ENCODE results near the gene MPDU1.
"Not testable (repeated sequence)": the region's sequence is repeated elsewhere in the genome, so short reads cannot be mapped to it uniquely, and the experiment has no call there.

MPDU1 gene

DNA sequence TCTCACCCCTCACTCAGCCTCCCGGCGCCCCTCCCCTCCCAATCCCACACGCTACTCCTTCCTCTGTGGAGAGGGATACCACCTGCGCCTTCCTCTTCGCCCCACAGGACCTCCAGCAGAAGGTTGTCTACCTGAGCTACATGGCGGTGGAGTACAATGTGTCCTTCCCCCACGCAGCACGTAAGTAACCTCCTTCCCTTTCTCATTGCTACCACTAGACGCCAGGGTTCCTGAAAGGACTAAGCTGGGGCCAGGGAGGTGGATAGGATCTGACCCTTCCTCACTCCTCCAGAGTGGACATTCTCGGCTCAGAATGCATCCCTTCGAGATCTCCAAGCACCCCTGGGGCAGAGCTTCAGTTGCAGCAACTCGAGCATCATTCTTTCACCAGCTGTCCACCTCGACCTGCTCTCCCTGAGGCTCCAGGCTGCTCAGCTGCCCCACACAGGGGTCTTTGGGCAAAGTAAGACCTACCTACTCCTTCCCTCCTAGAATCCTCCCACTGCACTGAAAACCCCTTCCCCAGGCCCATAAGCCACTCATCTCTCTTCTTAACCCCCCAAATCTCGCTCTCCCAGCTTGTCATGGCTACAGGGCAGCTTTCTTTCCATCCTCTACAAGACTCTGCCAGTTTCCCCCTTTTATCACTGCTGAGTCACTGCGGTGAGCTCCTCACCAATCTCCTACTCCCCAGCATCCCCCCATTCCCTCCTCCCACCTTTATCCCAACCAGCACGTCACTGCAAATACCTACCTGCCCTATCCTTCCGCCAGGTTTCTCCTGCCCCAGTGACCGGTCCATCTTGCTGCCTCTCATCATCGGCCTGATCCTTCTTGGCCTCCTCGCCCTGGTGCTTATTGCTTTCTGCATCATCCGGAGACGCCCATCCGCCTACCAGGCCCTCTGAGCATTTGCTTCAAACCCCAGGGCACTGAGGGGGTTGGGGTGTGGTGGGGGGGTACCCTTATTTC is 2.8 kb upstream of the MPDU1 start:
- no peak for DNase-seq (ENCODE audit: low read depth in 2 of 2)

DNA sequence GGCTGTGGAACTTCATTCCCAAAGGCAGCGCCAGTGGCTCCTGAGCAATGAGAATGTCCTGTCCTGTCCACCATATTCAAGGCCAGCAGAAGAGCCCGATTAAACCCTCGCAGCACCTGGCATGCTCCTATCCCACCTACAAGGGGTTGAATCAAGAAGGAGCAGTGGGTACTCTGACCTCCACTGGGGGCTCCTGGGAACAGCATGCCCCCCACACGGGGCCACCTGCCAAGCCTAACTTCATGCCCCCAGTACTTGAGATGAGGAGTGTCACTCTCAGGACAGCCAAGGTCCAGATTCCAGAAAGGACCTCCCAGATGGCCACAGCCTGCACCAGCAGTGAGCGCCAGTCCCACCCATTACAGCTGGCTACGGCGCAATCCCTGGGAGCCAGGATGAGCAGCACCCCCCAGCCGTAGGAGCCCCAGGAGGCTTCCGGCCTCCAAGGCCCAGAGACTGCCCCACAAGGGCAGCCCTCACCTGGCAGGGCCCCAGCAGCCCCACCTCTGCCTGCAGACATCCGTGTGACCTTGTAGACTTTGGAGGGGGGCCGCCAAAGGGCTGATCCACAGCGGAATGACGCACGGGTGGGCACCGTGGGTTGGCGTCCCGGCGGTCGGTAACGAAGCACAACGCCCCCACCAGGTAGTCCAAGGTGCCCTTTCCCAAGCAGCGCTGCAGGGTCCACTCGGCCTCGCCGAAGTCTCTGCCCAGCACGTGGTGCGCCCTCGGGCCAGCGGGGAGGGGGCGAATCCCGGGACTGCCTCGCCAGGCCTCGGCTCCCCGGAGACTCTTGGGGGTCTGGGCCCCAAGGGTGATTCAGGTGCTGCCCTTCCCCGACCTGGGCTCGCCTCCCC is 1.0 kb upstream of the MPDU1 start:
- no peak for DNase-seq (ENCODE audit: low read depth in 2 of 2)

DNA sequence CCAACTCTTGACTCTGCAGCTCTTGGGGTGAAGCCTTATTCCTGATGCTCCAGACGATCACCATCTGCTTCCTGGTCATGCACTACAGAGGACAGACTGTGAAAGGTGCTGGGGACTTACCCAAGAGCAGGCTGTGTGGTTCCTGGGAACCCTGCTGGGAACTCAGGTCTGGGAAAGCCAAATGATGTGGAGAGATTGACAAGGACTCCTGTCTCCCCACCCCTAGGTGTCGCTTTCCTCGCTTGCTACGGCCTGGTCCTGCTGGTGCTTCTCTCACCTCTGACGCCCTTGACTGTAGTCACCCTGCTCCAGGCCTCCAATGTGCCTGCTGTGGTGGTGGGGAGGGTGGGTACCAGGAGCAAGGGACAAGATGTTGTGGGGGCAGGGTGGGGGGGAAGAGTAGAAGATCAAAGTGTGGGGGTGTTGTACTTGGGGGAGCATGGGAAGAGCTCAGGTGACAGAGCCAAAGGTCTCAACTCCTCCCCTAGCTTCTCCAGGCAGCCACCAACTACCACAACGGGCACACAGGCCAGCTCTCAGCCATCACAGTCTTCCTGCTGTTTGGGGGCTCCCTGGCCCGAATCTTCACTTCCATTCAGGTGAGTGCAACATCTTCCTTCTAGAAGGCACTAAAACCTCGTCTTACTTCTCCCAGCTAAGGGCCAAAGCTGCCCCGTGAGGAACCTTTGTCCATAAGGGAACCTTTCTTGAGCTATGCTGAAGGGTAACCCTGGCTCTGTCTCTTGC is 3.2 kb downstream of the MPDU1 start:
- no peak for DNase-seq (ENCODE audit: low read depth in 2 of 2)

DNA sequence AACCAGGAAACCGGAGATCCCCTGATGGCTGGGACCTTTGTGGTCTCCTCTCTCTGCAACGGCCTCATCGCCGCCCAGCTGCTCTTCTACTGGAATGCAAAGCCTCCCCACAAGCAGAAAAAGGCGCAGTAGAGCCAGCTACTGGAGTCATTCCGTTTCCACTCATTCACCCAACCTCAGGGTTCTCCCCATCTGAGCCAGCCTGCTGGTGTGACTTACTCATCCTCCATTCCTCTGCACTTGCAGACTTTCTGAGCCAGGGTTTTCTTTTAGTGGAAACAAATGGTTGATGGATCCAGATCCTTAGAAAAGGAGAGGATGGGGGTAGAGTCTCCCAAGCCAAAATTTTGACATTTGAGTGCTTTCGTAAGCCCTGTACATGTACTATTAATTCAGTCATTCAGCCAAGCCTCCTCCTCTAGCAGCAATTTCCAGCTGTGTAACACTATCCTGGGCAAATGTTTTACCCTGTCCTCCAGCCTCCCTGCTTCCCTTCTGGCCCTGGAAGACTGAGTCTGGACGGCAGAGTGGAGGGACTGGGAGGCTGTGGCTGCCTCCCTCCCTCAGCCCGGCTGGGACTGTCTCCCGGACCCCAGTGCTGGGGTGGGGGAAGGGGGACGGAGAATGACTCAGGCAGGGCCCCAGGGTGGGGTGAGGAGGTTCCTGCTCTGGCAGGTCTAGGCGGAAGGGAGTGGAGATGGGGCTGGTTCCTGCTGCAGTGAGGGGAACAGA is 3.9 kb downstream of the MPDU1 start:
- DNase-seq (ENCODE audit: low read depth in 2 of 2), result no peak

DNA sequence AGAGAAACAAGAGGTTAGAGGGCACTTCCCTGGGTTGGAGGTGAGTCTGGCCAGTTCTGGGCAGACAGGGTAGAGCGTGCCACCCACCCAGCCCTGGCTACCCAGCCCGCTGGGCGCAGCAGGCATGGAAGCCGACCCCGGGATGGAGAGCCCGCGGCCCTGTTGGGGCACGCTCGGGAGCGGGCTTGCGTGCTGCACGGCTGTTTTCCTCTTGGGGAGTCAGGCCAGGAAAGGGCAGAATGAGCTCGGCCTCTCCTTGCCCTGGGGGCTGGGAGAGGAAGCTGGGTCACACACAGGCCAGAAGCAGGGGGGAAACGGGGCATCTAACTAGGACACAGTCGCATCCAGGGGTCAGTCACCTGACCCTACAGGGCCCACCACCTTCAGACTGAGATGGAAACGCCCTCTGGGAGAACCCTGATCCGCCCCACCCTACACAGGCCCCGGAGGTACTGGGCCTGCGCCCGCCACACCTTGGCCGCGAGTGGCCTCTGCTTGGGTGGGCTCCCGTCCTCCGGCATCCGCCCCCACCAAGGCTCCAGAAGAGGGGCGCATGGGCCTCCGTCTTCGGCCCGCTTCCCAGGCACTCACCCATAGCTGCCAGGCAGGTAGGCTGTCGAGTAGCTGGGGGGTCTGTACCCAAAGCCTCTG is 5.0 kb downstream of the MPDU1 start:
- no peak for DNase-seq (ENCODE audit: low read depth in 2 of 2)

DNA sequence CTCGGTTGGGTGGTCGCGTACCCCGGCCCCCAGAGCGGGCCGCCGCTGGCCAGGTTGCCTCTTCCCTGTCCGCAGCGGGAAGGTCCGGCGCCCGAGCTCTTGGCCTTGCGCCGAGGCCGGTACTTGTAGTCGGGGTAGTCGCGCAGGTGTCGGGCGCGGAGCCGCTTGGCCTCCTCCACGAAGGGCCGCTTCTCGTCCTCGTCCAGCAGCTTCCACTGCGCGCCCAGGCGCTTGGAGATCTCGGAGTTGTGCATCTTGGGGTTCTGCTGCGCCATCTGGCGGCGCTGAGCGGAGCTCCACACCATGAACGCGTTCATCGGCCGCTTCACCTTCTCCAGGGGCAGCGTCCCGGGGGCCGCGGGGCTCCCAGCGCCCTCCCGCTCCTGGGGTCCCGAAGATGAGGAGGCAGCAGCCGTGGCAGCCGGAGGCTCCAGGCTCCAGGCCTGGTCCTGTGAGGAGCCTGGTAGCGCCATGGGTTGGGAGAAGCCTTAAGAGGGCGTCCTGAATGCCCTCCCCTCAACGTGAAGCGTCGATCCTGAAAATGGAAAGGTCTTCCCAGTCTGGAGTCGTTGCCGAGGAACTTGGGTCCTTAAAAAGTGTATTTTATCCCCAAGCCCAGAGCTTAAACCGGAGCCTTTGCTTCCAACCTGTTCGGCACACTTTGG is 5.7 kb downstream of the MPDU1 start:
- DNase-seq (ENCODE audit: low read depth in 2 of 2), result peak; percentile 22 to 55

DNA sequence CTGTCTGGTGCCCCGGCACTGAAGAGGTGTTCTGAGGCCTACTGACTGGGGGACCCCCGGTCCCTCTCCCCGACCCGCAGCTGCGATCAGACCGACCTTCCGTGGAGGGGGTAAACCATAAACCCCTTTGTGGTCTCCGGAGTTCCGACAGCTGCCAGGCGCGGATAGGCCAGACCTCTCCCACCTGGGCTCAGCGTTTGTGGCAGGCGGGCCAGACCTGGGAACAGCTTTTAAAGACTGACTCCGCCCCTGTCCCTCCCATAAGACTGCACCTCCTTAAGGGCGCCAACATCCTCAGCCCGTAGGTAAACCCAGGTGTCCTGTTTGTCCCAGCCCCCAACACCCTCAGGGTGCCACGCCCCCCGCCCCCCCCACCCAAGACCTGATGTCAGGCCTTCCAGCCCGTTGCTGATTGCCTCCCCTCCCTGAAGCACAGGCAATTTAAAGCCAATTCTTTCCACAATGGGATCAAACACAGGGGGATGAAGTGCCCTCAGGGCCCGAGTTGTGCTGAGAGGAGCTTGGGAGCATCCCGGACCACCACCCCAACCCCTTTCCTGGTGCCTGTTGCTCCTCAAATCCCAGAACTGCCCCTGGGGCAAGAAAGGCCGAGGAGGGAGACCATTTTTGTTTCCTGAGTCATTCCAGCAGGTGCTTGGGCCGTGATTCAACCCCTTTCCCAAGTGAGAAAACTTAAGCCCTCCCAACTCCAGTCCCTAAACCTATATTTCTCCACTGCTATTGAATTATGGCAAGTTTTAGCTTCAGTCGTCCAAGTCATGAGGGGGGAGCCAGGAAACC is 6.4 kb downstream of the MPDU1 start, which contains the start of gene SOX15:
SOX15 (minus strand) TSS at position 204 of the 801 bp plus-strand sequence. CDS start 418 bp downstream, outside the sequence.
- DNase-seq (ENCODE audit: low read depth in 2 of 2), result no peak

DNA sequence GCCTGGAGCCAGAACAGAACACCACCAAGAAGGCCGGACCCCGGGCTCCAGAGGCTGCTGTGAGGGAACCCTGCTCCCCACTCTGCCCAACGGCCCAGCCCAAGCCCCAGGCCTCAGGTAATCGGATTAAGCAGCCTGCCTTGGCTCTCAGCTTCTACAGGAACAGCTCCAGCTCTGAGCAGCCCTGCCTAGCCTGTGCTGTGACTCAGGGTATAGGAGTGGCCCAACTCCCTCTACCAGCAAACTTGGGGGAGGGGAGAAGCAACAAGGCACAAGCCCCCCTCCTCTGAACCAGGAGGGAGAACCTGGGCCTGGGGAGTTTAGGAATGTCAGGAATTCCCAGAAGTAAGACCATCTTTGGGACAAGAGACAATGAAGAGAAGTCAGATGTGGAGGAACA is 7.1 kb downstream of the MPDU1 start:
- no peak for DNase-seq (ENCODE audit: low read depth in 2 of 2)

DNA sequence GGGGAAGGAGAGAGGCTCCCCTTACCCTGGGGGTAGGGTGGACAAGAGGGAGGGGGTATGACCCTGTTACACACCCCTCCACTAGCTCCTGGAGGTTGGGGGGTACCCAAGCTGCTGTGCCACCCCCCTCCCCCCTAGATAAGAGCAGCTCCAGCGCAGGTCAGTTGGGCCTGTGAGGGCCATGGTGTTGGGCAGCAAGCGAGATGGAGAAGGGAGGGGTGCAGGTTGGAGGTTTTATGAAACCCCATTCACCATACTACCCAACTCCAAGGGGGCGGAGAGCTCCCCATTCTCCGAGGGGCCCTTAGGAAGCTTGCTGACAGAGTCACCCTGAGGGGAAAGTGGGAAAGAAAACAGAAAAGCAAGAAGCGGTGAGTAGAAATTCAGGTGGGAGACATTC is 7.9 kb downstream of the MPDU1 start:
- no peak for DNase-seq (ENCODE audit: low read depth in 2 of 2)

DNA sequence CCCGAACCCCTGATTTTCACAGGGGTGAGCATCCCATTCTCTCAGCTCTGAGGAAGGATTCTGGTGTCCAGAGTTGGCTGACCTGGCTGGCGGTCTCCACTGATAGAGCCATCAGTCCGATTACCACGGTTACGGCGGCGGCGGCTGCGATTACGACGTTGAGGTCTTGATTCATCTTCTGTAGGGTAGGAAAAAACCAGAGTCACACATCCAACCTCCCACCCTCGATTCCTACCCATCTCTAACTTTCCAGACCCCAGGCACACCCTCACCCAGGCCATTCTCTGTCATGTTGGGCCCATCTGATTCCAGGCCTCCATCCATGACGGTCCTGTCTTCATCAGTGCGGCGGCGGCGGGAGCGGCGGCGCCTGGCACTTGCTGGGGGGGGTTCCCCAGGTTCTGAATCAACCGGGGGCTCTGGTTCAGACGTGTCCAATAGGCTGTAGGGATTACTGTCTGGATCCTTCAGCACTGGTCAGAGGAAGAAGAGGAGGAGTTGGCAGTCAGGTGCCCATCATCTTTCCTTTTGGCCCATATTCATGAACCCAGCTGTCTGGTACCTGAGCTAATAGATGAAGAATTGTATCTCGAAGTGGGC is 8.9 kb downstream of the MPDU1 start:
- no peak for DNase-seq (ENCODE audit: low read depth in 2 of 2)

DNA sequence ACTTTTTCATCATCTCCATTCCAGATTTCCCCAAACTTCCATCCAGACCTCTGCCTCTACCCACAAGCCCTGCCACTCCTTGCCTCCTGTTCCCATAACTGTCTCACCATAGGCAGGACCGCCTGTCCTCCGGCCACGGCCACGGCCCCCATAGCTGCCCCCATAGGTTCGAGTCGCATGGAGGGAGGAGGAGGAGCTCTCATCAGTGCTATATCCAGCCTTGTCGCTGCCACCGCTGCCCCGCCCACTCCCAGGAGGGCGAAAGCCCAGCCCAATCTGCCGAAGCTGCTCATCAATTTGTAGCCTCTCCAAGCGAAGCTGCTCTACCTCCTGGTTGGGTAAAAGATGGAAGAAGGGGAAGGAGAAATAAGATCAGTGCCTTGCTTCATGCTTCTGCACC is 9.6 kb downstream of the MPDU1 start:
- no peak for DNase-seq (ENCODE audit: low read depth in 2 of 2)

DNA sequence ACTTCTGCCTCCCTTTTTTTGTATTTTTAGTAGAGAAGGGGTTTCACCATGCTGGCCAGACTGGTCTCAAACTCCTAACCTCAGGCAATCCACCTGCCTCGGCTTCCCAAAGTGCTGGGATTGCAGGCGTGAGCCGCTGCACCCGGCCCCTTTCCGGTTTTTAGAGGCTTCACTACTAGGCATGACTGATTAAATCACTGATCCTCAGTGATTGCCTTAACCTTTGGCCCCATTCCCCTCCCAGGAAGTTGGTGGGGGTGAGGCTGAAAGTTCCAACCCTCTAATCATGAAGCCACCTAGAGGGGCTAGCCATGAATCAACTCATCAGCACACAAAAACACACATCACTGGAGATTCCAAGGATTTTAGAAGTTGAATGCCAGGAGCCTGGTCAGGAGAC is 13.9 kb downstream of the MPDU1 start:
- DNase-seq (ENCODE audit: low read depth in 2 of 2), result not testable (repeated sequence)

DNA sequence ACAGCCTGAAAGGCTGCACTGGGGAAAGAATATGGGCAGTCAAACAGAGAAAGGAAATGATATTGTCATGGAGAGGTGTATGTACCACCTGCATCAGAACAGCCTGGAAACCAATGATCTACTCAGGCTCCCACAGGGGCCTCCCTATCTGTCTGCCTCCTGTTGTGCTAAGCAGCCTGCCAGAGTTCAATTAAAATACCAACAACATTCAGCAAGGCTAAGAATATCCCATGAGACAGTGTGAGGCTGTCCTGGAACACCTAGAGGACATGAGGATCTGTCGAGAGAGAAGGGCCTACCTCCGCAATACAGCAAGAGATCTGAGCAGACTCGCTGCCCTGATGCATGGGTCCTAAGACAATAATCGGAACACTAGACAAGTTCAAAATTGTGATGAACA is 22.6 kb downstream of the MPDU1 start:
- no peak for DNase-seq (ENCODE audit: low read depth in 2 of 2)

DNA sequence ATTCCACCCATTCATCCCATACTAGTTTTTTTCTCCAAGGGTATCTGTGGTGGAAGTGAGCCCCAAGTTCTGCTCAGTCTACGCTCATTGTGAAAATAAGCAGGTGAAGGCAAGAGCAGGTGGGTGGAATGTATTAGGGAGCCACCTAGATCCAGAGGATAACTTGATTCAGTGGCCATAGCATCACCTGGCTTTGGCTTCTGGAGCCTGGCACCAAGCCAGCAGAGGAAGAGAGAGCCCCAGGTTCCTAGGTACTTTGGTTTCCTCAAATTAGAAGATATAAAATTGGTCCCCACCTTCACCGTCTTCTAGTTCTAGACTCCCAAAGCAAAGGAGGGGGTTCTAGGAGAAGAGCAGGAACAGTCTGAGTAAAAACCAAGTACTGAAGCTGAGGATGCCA is 27.0 kb downstream of the MPDU1 start:
- no peak for DNase-seq (ENCODE audit: low read depth in 2 of 2)

DNA sequence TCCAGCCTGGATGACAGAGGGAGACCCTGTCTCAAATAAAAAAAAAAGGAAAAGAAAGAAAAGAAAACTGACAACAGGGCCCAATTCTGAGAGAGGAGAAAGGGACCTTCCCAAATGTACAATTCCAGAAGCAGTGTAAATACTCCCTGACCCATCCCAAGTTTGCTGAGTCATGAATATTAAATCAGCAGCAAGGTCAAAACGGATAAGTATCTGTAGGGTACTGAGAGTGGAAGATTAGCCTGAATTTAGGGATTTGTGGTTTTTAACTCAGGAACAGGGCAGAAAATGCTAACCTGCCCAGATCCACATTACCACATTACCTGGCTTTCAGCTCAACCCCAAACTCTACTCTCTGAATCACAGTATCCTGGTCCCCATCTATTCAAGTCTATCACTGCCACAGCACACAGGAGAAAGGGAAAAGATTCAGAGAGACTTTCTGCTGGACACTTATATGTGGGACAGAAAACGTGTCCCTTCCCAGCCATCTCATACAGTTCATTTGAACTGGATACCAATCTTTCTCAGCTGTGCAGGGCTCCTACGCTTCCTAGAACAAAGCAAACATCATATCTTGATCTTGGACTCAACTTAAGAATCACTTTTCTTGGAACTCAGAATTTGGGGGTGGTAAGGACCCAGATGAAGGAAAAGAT is 28.1 kb downstream of the MPDU1 start:
- no peak for DNase-seq (ENCODE audit: low read depth in 2 of 2)

DNA sequence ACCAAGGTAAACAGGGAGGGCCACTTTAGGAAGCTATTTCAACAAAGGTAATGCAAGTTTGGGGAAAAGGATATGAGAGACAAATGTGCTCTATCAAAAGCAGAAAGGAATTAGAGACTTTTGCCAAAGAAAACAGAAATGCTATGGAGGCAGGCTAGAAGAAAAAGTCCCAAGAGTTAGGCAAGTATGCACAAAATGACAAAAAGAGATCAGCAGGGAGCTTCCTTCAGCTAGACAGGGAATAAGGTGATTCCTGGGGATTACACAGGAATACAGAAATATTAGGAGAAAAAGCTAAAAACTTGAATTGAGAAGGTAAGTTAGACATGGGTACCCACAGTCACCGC is 28.6 kb downstream of the MPDU1 start:
- no peak for DNase-seq (ENCODE audit: low read depth in 2 of 2)

DNA sequence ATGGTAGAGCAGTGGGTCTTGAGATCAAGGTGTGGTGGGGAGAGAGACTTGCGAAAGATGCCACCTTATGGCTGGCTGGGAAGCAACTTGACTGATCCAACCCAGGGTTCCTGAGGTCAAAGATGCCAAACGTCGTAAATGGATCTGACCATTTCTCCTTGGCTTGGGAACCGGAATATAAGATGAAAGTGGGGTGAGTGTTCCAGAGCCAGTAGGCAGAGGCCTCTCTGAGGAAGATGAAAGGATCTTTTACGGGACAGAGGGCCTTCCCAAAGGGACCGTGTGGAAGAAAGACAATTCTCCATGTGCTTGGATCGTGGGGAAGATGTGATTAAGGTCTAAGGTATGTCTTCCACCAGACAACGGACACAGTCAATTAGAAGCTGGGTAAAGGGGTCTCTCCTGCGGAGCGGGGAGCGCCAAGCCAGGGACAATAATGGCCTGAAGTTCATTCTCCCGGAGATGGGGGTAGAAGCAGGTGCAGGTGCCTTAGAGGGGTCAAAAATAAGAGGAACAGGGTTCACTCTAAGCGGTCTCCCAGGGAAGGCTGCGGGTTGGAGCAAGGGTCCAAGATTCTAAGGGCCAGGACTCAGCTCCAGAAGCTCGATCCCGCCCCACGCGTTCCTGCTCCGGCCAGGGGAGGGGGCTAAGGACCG is 30.2 kb downstream of the MPDU1 start:
- DNase-seq (ENCODE audit: low read depth in 2 of 2), result no peak
